HG03103 (cell line): ENCODE data around the gene HSD11B1L.

Experiments used
- ATAC-seq: cut with Tn5 transposase; IDR thresholded peaks from one replicate; pipeline ENCODE4 v1.9.1; 2021; ENCODE audit warnings: low read depth; ENCODE audit not compliant: unreplicated experiment

The HSD11B1L gene, protein sequence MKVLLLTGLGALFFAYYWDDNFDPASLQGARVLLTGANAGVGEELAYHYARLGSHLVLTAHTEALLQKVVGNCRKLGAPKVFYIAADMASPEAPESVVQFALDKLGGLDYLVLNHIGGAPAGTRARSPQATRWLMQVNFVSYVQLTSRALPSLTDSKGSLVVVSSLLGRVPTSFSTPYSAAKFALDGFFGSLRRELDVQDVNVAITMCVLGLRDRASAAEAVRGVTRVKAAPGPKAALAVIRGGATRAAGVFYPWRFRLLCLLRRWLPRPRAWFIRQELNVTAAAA

DNA sequence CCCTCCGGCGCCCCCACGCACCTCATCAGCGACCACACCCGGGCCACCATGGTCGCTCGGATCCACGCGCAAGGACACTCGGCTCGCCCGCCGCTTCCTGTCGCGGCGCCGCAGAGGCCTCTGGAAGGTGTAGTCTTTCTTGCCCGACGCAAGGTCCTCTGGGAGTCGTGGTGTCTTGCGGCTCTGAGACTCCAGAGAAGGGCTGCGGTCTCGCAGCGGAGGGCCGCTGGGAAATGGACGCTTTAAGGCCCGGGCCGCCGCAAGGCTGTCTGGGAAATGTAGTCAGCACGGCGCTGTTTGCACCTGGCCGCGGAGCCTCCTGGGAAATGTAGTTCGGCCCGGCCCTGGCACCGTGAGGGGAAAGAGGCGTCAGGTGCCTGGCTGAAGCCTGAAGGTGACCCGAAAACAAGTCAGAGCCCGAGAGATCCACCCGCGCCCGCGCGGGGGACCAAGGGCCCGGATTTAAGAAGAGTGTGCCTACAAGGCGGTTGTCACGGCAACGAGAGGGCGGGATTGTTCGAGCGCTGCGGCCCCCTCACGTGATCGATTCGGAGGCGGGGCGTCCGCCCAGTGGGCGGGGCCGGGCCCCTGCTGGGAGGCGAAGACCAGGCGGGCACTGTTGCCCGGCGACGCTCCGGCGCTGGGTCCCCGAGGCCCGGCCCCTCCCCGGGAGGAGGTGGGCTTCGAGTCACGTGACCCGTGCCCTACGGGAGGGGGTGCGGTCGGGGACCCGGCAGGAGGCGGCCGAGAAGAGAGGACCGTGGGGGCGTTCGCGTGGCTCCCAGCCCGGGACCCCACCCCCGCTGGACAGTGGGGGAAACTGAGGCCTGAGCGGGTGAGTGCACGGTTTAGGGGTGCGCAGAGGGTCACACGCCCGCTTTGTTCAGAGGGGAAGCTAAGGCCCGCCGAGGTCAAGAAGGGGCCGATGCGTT lies at the start of gene HSD11B1L, which contains the start of gene MICOS13:
Gene HSD11B1L, plus strand, starts transcription at position 591 of the 932 bp plus-strand sequence. CDS start 3,806 bp downstream, outside the sequence.
Gene MICOS13, minus strand, starts transcription at position 80 of the 932 bp plus-strand sequence. Its CDS starts 30 bp downstream, at position 50.
- ATAC-seq, result peak; percentile 80

DNA sequence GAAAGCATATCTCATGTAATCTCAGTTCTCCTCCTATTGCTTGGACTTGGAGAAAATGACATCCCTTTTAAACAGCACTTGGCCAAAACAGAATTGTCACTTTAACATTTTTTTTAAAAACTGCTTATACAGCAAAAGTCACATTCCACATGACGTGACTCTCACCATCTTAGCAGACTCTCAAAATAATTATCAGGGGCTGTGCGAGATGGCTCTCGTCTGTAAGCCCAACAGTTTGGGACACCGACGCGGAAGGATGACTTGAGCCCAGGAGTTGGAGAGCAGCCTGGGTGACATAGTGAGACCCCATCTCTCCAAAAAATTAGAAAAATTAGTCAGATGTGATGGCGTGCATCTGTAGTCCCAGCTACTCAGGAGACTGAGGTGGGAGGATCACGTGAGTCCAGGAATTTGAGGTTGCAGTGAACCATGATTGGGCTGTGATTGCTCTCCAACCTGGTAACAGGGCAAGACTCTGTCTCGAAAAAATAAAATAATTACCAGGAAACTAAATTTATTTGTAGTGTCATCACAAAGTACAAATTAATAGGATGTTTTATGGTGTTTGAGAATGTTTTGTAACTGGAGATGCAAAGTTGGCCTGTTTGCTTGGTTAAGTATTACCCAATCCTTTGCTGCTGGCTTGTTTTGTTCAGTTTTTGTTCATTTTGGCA lies 49.1 kb upstream of the HSD11B1L start:
- ATAC-seq, result no peak

DNA sequence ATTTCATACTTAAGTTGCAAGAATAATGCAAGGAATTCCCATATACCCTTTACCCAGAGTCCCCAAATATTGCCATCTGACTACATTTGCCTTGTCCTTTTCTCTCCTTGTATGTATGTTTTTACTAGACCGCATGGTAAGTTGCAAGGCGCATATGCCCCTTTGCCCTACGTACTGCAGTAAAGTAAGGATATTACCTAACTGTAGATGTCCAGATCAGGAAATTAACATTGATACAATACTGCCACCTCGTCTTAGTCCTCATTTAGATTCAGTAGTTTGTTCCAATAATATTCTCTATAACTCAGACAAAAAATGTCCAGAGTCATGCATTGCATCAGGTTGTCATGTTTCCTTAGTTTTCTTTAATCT lies 48.6 kb upstream of the HSD11B1L start:
- ATAC-seq, result no peak

DNA sequence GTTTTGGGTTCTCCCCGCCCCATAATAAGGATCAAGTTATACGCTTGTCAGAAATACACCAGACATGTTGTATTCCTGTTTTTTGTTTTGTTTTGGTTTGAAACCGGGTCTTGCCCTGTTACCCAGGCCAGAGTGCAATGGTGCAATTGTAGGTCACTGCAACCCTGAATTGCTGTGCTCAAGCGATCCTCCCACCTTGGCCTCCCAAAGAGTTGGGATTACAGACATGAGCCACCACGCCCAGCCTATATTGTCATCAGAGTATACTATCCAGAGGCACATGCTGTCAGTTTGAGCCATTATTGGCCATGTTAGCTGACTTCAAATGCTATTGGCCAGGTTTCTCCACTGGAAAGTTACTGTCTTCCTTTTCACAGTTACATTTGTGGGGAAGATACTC lies 48.2 kb upstream of the HSD11B1L start:
- no peak for ATAC-seq

DNA sequence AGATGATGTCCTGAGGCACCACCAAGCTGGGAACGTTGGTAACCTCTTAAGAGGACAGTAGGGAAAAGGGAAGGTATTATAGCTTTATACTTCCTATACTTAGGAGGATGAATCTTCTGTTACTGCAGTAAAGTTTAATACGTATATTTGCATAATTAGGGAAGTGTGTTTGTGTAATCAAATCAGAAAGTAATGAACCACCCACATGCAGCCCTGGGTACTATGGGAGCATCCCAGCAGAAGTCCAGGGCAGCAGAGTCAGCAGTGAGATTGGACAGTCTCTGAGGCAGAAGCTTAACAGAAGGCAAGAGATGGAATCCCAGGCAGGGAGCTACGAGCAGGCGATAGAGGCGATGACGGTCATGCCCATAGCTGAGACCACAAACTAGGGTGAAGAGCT lies 45.4 kb upstream of the HSD11B1L start:
- ATAC-seq, result no peak

DNA sequence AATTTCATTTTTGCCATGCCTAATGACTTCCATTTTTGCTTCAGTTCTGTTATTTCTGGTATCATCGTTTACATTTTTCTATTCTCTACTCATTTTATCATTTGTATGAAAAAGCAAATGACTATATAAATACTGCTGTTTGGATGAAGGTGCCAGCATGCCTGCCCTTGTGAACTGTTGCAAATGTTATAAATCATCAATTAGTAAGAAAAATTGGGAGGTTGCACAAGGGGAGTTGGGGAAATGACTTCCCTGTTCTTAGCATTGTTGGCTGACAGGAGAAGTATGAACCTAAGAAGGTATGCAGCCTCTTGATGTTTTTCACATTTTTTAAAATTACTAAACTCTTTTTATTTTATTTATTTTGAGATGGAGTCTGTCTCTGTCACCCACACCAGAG lies 42.9 kb upstream of the HSD11B1L start:
- ATAC-seq, result no peak

DNA sequence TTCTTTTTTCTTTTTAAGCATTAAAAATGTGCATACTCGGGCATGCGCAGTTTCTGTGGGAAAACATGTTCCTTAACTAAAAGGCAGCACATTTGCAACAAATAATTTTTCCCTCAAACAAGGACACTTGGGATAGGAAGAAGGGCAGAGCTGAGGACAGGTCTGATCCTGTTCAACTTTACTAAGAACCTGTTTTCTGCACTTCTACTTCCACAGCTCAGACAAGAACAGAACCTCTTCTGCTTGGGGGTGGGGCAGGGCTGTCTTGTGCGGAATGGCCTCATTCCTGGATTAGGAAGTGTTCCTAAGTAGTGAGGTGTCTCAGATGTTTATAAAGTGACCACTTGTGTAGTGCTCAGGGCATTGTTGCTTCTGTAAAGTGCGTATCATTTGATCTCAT lies 39.7 kb upstream of the HSD11B1L start:
- no peak for ATAC-seq

DNA sequence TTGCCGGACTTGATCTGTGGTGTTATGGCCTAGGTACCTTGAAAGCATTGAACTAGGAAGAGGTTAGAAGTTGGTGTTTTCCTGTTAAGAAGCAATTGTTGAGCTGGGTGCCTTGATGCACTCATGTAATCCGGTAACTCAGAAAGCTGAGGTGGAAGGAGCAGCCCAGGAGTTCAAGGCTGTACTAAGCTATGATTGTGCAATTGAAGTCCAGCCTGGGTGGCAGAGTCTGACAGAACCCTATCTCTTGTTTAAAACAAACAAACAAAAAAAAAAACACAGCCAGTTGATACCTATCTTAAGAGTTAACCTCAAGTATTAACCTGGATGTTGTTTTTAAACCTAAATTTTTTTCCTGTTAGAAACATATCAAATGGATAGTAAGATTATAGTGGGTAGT lies 38.6 kb upstream of the HSD11B1L start:
- ATAC-seq, result no peak

DNA sequence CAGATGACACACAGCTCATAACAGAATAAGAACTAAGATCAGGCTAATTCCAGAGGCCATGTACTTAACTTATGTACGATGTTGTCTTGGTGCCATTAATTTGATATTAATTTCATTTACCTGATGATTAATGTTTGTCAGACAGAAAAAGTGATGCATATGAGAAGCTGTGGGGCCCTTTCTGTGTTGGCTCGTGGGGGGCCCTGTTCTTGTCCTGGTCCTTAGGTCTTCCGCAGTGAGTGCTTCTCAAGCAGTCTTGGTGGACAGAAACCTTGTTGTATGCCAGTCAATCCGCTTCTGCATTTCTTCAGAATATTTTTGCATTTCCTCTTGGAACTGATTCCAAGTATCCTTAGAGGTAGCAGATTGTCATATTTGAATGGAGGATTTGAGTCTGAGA lies 37.8 kb upstream of the HSD11B1L start:
- no peak for ATAC-seq

DNA sequence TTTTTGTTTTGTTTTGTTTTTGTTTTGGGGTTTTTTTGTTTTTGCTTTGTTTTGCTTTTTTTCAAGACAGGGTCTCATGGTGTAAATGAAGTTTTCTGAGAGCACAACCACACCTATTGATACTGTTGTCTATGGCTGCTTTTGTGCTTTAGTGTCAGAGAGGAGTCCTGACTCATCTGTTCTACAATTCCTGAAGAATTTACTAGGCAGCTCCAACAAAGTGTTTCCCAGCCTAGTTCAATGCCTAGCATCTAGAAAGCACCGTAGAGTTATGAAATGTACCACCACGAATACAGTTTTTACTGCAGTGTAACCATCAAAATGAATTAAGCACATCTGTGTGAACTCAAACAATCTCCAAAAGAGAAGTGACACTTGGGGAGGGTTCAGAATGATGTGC lies 36.8 kb upstream of the HSD11B1L start:
- no peak for ATAC-seq

DNA sequence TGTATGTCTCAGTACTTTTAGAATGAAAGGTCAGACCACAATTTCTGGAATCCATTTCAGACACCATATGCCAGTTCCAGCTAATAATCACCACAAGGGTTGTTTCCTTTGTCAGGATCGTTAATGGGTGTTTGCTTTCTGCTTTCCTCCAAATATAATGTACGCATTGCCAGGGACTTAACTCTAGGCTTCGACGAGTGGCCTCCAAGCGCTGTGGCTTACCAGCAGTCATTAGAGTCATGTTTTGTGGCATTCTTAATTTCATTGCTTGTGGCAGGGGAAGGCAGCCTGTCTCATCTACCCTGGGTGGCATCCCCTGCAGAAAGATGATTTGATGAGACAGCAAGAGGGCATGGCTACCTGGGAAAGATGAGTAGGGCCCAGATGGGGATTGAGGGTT lies 35.4 kb upstream of the HSD11B1L start:
- no peak for ATAC-seq

DNA sequence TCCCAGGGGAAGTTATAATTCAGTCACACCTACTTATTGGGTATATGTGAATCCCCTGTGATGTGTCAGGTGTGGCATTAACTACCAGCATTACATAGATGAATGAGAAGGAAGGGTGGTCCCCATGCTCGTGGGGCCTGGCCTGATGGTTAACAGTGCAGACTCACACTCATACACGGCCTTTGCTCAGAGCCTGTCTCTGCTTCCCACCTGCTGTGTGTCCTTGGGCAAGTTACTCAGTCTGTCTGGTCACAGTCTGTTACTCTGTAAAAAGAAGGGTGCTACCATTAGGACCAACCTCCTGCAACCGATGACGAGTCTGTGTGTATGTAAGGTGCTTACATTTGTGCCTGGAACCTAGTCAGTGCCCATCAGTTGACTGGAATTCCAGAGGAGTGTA lies 34.1 kb upstream of the HSD11B1L start:
- ATAC-seq, result no peak

DNA sequence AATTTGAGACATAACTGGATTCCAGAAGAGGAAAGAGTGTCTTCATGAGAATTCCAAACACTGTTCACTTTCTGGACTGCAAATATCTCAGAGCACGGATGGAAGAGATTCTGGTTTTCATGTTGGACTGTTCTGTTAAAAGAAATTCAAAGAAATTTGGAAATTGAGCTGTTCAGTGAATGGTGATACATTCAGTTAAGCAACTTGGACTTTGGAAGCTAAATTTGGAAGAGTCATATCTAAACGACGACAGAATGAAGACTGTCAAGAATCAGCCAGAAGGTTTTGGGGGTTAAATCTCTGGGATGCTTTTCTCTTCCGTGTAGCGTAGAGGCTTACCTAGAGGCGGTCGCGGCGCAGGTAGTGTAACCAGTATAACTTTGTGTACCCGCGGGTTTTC lies 32.4 kb upstream of the HSD11B1L start:
- no peak for ATAC-seq

DNA sequence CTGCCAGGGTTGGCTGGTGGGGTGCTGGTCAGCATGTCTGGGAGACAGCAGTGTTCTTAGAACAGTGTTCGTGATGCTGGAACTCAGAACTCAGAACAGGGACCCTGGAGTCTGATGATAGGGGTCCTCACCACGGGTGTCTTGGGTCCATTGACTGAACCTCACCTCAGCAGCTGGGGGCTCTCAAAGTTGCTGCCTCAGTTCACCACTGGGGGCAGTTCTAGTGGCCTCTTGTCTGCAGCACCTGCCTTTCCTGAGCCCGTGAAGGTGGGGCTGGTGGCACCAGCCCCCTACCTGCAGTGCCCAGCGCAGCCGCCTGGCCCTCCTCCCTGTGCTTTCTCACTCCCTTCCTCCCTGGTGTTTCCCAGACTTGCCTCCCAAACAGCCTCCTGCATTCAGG lies 29.5 kb upstream of the HSD11B1L start:
- no peak for ATAC-seq

DNA sequence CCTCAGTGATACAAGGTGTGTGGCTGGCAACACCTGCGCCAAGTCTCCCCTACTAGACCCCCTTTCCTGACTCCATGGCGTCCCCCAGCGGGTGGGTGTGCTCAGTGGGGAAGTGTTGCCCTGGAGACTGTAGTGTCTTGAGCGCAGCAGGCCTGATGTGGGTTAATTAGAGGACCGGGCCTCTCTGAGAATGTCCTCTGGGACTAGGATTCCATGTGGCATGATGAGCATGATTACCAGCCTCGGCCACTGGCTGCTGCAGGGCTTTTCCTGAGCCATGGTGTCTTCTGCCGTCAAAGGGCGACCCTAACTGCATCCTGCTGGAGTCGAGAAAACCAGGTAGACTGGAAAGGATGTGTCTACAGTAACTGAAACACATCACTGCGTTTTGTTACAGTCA lies 28.6 kb upstream of the HSD11B1L start:
- ATAC-seq, result no peak

DNA sequence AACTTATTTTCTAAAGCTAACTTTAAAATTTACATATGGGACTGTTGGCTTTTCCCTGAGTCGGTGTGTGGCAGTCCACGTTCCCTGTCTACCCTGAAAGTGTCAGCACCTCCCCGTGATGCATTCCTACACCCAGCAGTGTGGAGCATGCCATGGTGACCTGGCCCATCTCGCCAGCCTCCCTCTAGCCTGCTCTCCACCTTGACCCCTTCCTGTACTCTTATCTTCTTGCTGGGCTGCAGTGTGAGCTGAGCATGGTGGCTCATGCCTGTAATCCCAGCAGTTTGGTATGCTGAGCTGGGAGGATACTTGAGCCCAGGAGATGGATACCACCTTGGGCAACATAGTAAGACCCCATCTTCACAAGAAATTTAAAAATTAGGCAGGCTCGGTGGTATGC lies 25.9 kb upstream of the HSD11B1L start:
- ATAC-seq, result no peak

DNA sequence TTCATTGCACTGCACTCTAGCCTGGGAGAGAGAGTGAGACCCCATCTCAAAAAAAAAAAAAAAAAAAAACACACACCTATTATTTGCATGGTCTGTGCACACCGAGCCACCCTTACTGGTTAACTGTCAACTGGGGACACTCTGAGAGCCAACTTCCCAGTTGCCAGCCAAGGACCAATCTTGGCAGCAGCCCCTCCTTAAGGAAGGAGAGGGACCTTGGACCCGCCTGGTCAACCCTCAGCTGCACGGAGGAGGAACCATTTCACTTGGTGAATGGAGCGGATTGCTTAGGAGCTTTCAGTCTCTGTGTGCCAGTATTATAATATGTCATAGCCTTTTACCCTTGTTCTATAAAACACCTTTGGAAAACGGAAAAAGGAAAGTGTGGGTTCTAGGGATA lies 25.4 kb upstream of the HSD11B1L start:
- ATAC-seq, result no peak

DNA sequence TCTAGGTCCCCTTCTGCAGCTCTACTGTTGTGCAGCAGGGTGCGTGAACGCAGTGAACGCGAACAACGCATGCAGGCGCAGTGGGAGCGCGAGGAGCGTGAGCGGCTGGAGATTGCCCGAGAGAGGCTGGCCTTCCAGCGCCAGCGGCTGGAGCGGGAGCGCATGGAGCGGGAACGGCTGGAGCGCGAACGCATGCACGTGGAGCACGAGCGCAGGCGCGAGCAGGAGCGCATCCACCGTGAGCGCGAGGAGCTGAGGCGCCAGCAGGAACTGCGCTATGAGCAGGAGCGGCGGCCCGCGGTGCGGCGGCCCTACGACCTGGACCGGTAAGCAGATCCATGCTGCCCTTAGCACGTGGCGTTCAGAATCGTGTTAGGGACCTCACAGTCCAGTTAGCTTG lies 19.3 kb upstream of the HSD11B1L start:
- ATAC-seq, result no peak

DNA sequence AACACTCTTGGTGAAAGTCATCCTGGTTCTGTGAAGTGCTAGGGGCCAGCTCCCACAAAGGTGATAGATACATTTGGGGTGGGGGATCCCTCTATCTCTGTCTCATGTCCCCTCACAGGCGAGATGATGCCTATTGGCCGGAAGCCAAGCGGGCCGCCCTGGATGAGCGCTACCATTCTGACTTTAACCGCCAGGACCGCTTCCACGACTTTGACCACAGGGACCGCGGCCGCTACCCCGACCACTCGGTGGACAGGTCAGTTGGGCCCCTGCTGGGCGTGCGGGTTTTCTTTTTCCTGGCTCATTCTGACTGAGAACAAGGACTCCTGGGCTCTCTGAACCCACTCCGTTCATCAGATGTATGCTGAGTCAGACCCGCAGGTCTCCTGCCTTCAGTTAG lies 16.9 kb upstream of the HSD11B1L start:
- no peak for ATAC-seq

DNA sequence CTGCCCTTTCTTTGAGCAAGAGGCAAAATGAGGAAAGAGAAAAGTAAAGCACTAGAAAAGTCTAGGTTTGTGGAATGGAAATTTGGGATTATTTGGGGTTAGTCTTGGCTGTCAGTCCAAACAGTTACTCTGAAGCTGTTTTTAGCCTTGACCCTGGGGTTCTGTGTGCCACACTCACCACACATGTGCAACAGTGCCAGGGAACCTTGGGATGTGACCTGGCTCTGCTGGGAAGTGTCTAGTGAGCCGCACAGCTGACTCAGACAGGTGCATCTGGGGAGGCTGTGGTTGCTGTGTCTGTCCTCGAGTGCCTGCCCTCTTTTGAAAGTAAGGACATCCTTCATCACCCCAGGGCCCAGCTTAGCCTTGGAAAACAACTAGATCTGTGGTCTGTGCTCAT lies 16.3 kb upstream of the HSD11B1L start:
- ATAC-seq, result no peak

DNA sequence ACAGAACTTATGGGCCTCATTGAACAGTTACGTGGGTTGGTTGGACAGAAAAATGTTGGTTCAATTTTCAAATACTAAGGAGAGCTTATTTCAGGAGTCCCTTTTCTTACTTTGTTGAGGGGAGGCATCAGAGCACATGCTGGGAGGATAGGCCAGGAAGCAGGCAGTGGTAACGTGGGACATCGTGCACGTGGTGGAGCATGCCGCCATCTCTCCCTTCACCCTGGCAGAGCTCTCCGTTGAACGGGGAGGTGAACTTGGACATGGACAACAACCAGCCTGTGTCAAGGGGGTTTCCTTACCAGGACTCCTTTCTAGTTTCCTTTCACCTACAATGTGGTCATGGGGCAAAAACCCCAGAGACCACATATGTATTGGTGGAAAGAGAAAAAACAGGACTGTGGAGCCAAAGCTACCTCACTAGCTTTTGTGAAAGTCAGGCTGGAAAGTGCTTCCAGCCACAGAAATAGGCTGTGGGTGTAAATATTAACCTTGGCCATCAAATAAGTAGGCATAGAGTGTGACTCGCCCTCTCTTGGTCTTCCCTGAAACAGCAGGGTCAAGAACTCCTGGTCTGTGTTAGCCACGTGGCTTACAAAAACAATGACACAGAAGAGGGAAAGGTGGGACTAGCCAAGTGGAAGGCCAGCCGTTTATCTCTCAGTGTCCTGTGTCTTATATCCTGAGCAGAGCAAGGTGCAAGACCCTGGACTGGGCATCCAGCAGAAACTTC lies 14.9 kb upstream of the HSD11B1L start:
- no peak for ATAC-seq
